GM10847 (cell line): ENCODE data around the gene PRPSAP1.

Experiments used
- POLR2A ChIP-seq: IDR thresholded peaks from 2 replicates; pipeline ENCODE4 v1.6.1; 2011; ENCODE audit not compliant: insufficient read length; ENCODE audit errors: extremely low read depth

PRPSAP1 gene

GRCh38 chr17:76317535-76317934 is 36.2 kb downstream of the PRPSAP1 start:
- TF ChIP-seq POLR2A: no peak

GRCh38 chr17:76314392-76315227 is 39.1 kb downstream of the PRPSAP1 start:
- no peak for TF ChIP-seq POLR2A

GRCh38 chr17:76312735-76313134 is 41.0 kb downstream of the PRPSAP1 start:
- TF ChIP-seq POLR2A: no peak

GRCh38 chr17:76309461-76309860 is 44.3 kb downstream of the PRPSAP1 start:
- no peak for TF ChIP-seq POLR2A

- no peak for TF ChIP-seq POLR2A
These were observed 45.8 kb downstream of the PRPSAP1 start, which contains the start of gene QRICH2 for GRCh38 chr17:76307966-76308338. QRICH2 (minus strand) TSS chr17:76308276; CDS start chr17:76307998, 278 bp downstream.

- TF ChIP-seq POLR2A: no peak
These were observed 46.3 kb downstream of the PRPSAP1 start for GRCh38 chr17:76307299-76307965.

GRCh38 chr17:76304226-76305134 is 49.2 kb downstream of the PRPSAP1 start:
- TF ChIP-seq POLR2A: no peak

GRCh38 chr17:76297436-76297835 is 56.3 kb downstream of the PRPSAP1 start:
- TF ChIP-seq POLR2A: no peak

- no peak for TF ChIP-seq POLR2A
These were observed 56.8 kb downstream of the PRPSAP1 start for GRCh38 chr17:76296889-76297288.

- TF ChIP-seq POLR2A: no peak
These were observed 57.5 kb downstream of the PRPSAP1 start for GRCh38 chr17:76296186-76296585.

- TF ChIP-seq POLR2A: no peak
These were observed 60.6 kb downstream of the PRPSAP1 start for GRCh38 chr17:76293106-76293505.

GRCh38 chr17:76292567-76292966 is 61.1 kb downstream of the PRPSAP1 start:
- TF ChIP-seq POLR2A: no peak

GRCh38 chr17:76281573-76282371 is 71.9 kb downstream of the PRPSAP1 start:
- TF ChIP-seq POLR2A: no peak

- TF ChIP-seq POLR2A: no peak
These were observed 73.1 kb downstream of the PRPSAP1 start for GRCh38 chr17:76280650-76281049.
